ENCODE results near the gene CCDC86.
A peak's percentile ranks its signal among the peaks of the same experiment; 100 is the strongest.

Gene CCDC86

GRCh38 chr11:60831501-60832079 lies 10.3 kb upstream of the CCDC86 start:
- Histone ChIP-seq H3K27me3 (ENCODE audit: control insufficient read depth, insufficient read depth, low read length) (peaks cover 5% of the 10 kb centered on the region; the same call in 1 of the 2 replicates), H3K27ac (ENCODE audit: low read depth, low read length) (no peak overlapping the region), H3K4me1 (ENCODE audit: control insufficient read depth, insufficient read depth, low read length) (no peaks in the 10 kb centered on the region), H3K9me3 (ENCODE audit: control insufficient read depth, insufficient read depth, low read depth, low read length) (no peaks in the 10 kb centered on the region), H3K36me3 (ENCODE audit: control insufficient read depth, insufficient read depth, low read length) (no peaks in the 10 kb centered on the region), H3K4me3 (ENCODE audit: low read depth, low read length) (no peak overlapping the region), H3K9ac (ENCODE audit: low read length) (no peak overlapping the region)

DNA sequence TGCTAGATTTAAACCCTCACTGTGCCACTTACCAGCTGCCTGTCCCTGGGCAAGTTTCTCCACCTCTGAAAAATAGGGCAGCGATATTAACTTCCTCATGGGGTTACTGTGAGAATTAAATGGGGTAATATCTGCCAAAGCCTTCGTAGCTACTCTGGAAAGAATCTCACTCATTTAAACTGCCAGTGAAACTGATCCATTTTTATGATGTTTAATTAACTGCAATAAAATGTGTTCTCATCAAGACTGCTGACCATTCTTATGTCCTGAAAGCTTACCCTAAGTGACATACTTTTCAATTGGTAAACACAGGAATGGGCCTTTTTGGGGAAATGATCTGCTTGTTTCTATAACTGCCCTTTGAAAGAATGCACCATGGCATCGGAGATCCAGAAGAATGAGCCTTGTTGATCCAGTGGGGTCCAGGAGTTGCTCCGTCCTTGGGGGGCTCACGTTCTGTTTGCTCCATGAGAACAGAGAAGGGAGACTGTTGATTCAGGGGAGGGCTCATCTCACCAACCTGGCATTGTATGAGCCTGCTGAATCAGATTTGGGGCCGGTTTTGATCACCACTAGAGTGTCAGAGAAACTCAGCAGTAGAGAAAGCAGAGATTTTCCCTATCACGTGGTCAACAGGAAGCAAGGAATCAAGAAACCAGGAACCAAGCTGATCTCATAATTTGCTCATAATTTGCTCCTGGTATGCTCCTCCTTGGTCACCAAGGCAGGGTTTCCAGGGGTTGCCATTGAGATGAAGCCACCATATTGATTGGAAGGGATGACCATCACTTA lies 7.0 kb upstream of the CCDC86 start:
- no peaks in the 10 kb centered on the region for H3K9me3 ChIP-seq (ENCODE audit: control insufficient read depth, insufficient read depth, low read depth, low read length)
- no peaks in the 10 kb centered on the region for H3K4me1 ChIP-seq (ENCODE audit: control insufficient read depth, insufficient read depth, low read length)
- no peak overlapping the region for H3K27ac ChIP-seq (ENCODE audit: low read depth, low read length)
- no peaks in the 10 kb centered on the region for H3K36me3 ChIP-seq (ENCODE audit: control insufficient read depth, insufficient read depth, low read length)
- peaks cover 5% of the 10 kb centered on the region; the same call in 1 of the 2 replicates for H3K27me3 ChIP-seq (ENCODE audit: control insufficient read depth, insufficient read depth, low read length)
- no peak overlapping the region for H3K9ac ChIP-seq (ENCODE audit: low read length)
- H3K4me3 ChIP-seq (ENCODE audit: low read depth, low read length), result no peak overlapping the region

- H3K9ac ChIP-seq (ENCODE audit: low read length), result no peak overlapping the region
- no peak overlapping the region for H3K27ac ChIP-seq (ENCODE audit: low read depth, low read length)
- no peaks in the 10 kb centered on the region for H3K9me3 ChIP-seq (ENCODE audit: control insufficient read depth, insufficient read depth, low read depth, low read length)
- peaks cover 5% of the 10 kb centered on the region; the same call in 1 of the 2 replicates for H3K27me3 ChIP-seq (ENCODE audit: control insufficient read depth, insufficient read depth, low read length)
- H3K4me1 ChIP-seq (ENCODE audit: control insufficient read depth, insufficient read depth, low read length), result no peaks in the 10 kb centered on the region
- no peak overlapping the region for H3K4me3 ChIP-seq (ENCODE audit: low read depth, low read length)
- no peaks in the 10 kb centered on the region for H3K36me3 ChIP-seq (ENCODE audit: control insufficient read depth, insufficient read depth, low read length)
These were observed 6.4 kb upstream of the CCDC86 start for GRCh38 chr11:60835534-60835846.

- no peaks in the 10 kb centered on the region for H3K36me3 ChIP-seq (ENCODE audit: control insufficient read depth, insufficient read depth, low read length)
- H3K4me1 ChIP-seq (ENCODE audit: control insufficient read depth, insufficient read depth, low read length), result peaks cover 7% of the 10 kb centered on the region
- no peak overlapping the region for H3K4me3 ChIP-seq (ENCODE audit: low read depth, low read length)
- H3K27ac ChIP-seq (ENCODE audit: low read depth, low read length), result no peak overlapping the region
- H3K27me3 ChIP-seq (ENCODE audit: control insufficient read depth, insufficient read depth, low read length), result peaks cover 5% of the 10 kb centered on the region; the same call in 1 of the 2 replicates
- no peaks in the 10 kb centered on the region for H3K9me3 ChIP-seq (ENCODE audit: control insufficient read depth, insufficient read depth, low read depth, low read length)
- no peak overlapping the region for H3K9ac ChIP-seq (ENCODE audit: low read length)
These were observed 4.9 kb upstream of the CCDC86 start for GRCh38 chr11:60836866-60837515.

GRCh38 chr11:60838132-60838531 lies 3.8 kb upstream of the CCDC86 start:
- Histone ChIP-seq H3K9me3 (ENCODE audit: control insufficient read depth, insufficient read depth, low read depth, low read length) (no peaks in the 10 kb centered on the region), H3K27ac (ENCODE audit: low read depth, low read length) (no peak overlapping the region), H3K27me3 (ENCODE audit: control insufficient read depth, insufficient read depth, low read length) (0 out of 2 replicates have a peak, but pooled peaks cover 5% of the 10 kb centered on the region), H3K4me3 (ENCODE audit: low read depth, low read length) (no peak overlapping the region), H3K9ac (ENCODE audit: low read length) (no peak overlapping the region), H3K36me3 (ENCODE audit: control insufficient read depth, insufficient read depth, low read length) (no peaks in the 10 kb centered on the region), H3K4me1 (ENCODE audit: control insufficient read depth, insufficient read depth, low read length) (peaks cover 7% of the 10 kb centered on the region)

- peak overlapping the region; percentile 92; the same call in 1 of the 2 replicates for H3K4me3 ChIP-seq (ENCODE audit: low read depth, low read length)
- no peak overlapping the region for H3K27ac ChIP-seq (ENCODE audit: low read depth, low read length)
- no peaks in the 10 kb centered on the region for H3K9me3 ChIP-seq (ENCODE audit: control insufficient read depth, insufficient read depth, low read depth, low read length)
These were observed 1.2 kb upstream of the CCDC86 start for GRCh38 chr11:60840470-60841430.

DNA sequence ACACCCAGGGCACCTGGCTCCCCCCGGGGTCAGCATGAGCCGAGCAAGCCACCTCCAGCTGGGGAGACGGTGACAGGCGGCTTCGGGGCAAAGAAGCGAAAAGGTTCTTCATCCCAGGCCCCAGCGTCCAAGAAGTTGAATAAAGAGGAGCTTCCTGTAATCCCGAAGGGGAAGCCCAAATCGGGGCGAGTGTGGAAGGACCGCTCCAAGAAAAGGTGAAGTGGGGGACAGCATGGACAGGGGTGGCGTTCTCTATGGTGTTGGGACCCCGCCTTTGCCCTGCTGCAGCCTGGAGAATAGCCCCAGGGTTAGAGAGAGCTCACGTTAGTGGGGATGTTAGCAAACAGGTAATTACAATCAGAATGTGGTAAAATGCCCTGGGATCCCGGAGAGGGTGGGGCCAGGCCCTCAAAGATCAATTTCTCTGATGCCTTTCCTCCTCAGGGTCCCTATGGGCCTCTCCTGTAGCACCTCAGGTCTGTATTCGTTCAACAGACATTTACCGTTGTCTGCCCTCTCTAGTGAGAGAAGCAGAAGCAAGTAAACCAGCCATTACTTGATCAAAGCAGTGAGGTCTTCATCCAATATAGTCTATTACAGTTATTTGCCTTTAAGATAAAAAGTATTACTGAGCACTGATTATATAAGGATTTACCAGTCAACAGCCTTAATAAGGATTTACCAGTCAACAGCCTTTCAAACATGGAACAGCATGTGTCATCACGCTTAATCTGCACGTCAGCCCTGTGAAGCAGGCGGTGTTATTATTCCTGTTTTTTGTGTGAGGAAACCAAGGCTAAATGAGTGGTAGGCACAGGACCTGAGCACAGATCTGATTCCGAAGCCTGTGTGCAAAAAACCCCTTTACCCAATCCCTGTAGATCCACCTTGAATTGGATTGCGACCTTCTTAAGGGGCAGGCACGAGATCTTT lies 1.0 kb downstream of the CCDC86 start:
- Histone ChIP-seq H3K27ac (ENCODE audit: low read depth, low read length) (peak overlapping the region; percentile 48; the same call in 1 of the 2 replicates), H3K36me3 (ENCODE audit: control insufficient read depth, insufficient read depth, low read length) (peaks cover 22% of the 10 kb centered on the region), H3K9ac (ENCODE audit: low read length) (peak overlapping the region; percentile 92), H3K4me3 (ENCODE audit: low read depth, low read length) (peak overlapping the region; percentile 92), H3K4me1 (ENCODE audit: control insufficient read depth, insufficient read depth, low read length) (peaks cover 24% of the 10 kb centered on the region), H3K27me3 (ENCODE audit: control insufficient read depth, insufficient read depth, low read length) (no peaks in the 10 kb centered on the region), H3K9me3 (ENCODE audit: control insufficient read depth, insufficient read depth, low read depth, low read length) (no peaks in the 10 kb centered on the region)

More at GRCh38 chr11:60840470-60841430, 1.2 kb upstream of the CCDC86 start:
- peaks cover 9% of the 10 kb centered on the region for H3K36me3 ChIP-seq (ENCODE audit: control insufficient read depth, insufficient read depth, low read length)
- peaks cover 24% of the 10 kb centered on the region for H3K4me1 ChIP-seq (ENCODE audit: control insufficient read depth, insufficient read depth, low read length)
- no peak overlapping the region for H3K9ac ChIP-seq (ENCODE audit: low read length)
- no peaks in the 10 kb centered on the region for H3K27me3 ChIP-seq (ENCODE audit: control insufficient read depth, insufficient read depth, low read length)

- Histone ChIP-seq H3K36me3 (ENCODE audit: control insufficient read depth, insufficient read depth, low read length) (peaks cover 35% of the 10 kb centered on the region), H3K9me3 (ENCODE audit: control insufficient read depth, insufficient read depth, low read depth, low read length) (no peaks in the 10 kb centered on the region), H3K4me1 (ENCODE audit: control insufficient read depth, insufficient read depth, low read length) (peaks cover 24% of the 10 kb centered on the region), H3K27ac (ENCODE audit: low read depth, low read length) (no peak overlapping the region), H3K9ac (ENCODE audit: low read length) (peak overlapping the region; percentile 92), H3K27me3 (ENCODE audit: control insufficient read depth, insufficient read depth, low read length) (no peaks in the 10 kb centered on the region), H3K4me3 (ENCODE audit: low read depth, low read length) (peak overlapping the region; percentile 92)
These were observed 2.3 kb downstream of the CCDC86 start for GRCh38 chr11:60844045-60844869.

GRCh38 chr11:60844870-60845221 lies 2.9 kb downstream of the CCDC86 start:
- peak overlapping the region; percentile 92 for H3K4me3 ChIP-seq (ENCODE audit: low read depth, low read length)
- peaks cover 24% of the 10 kb centered on the region for H3K4me1 ChIP-seq (ENCODE audit: control insufficient read depth, insufficient read depth, low read length)

More at GRCh38 chr11:60844870-60845221, 2.9 kb downstream of the CCDC86 start:
- Histone ChIP-seq H3K9me3 (ENCODE audit: control insufficient read depth, insufficient read depth, low read depth, low read length) (no peaks in the 10 kb centered on the region), H3K27ac (ENCODE audit: low read depth, low read length) (no peak overlapping the region), H3K36me3 (ENCODE audit: control insufficient read depth, insufficient read depth, low read length) (peaks cover 41% of the 10 kb centered on the region), H3K27me3 (ENCODE audit: control insufficient read depth, insufficient read depth, low read length) (no peaks in the 10 kb centered on the region), H3K9ac (ENCODE audit: low read length) (no peak overlapping the region)
